ENCODE data around the gene GALNT16. TPM values are rescaled to one million over a fixed set of nuclear protein-coding genes. Genes with fewer than 3 reads are reported as not detected.

Gene GALNT16
- total and polyA plus RNA-seq, 2 of the 8 experiments (the other 6 are each of a cell fraction or from before 2014, with no cell fraction given), result 5.4 to 6.3 TPM

- no peak overlapping the region for H2BK5ac ChIP-seq (ENCODE audit: low read depth, low read length)
- no peak overlapping the region for H3K4me3 ChIP-seq (ENCODE audit: extremely low read depth in 1 of 4, insufficient read depth in 2 of 4, low read depth in 3 of 4, low read length in 4 of 4)
- no peak overlapping the region for H2BK12ac ChIP-seq (ENCODE audit: low read depth, low read length)
- H3K56ac ChIP-seq (replicated peaks; ENCODE audit: insufficient read length, low read depth, low read length), result no peak overlapping the region
- H4K8ac ChIP-seq (ENCODE audit: extremely low read depth, insufficient read depth, low read length), result no peak overlapping the region
- no peak overlapping the region for H3K27ac ChIP-seq (ENCODE audit: low read depth, low read length)
- 82% methylated on average over 5 of the region's 5 CpGs; no CpG with 5 or more reads in 1 of the 2 experiments for WGBS, 2 experiments (ENCODE audit: extremely low coverage in 1 of 2, insufficient coverage in 1 of 2, insufficient read length in 1 of 2, insufficient replicate concordance in 2 of 2, low coverage in 1 of 2, low lambda C conversion rate in 2 of 2, missing lambda C conversion rate in 1 of 2)
- H2AK5ac ChIP-seq (ENCODE audit: low read depth, low read length), result no peak overlapping the region
- H2BK120ac ChIP-seq (replicated peaks; ENCODE audit: low read depth, low read length), result no peak overlapping the region
- no peak overlapping the region for H3K4ac ChIP-seq (replicated peaks; ENCODE audit: insufficient read length, low read depth, low read length)
- H2AFZ ChIP-seq (ENCODE audit: low read length), result no peak overlapping the region
- FAIRE-seq, result no peak
- H3K27me3 ChIP-seq (replicated peaks in 1 of 4; ENCODE audit: control insufficient read depth in 3 of 4, extremely low read depth in 1 of 4, insufficient read depth in 3 of 4, low read length in 3 of 4), result no peaks in the 10 kb centered on the region; a peak in 1 of 7 replicates
- H3K9ac ChIP-seq (replicated peaks in 1 of 4; ENCODE audit: extremely low read depth in 1 of 4, low read depth in 3 of 4, low read length in 3 of 4), result no peak overlapping the region
- no peak overlapping the region for H3K14ac ChIP-seq (ENCODE audit: insufficient read length)
- H3K9me3 ChIP-seq (ENCODE audit: insufficient read depth in 2 of 2, low read depth in 1 of 2, low read length in 1 of 2), result no peaks in the 10 kb centered on the region
- H3K79me2 ChIP-seq (ENCODE audit: control insufficient read depth in 1 of 2, insufficient read depth in 2 of 2, low read length in 2 of 2), result no peaks in the 10 kb centered on the region
- H4K20me1 ChIP-seq (replicated peaks in 1 of 2; ENCODE audit: control insufficient read depth in 1 of 2, insufficient read depth in 2 of 2, low read length in 2 of 2), result no peaks in the 10 kb centered on the region
- no peaks in the 10 kb centered on the region for H3K79me1 ChIP-seq (ENCODE audit: low read depth, low read length)
- no peak overlapping the region for H3K4me2 ChIP-seq (ENCODE audit: insufficient read depth in 1 of 2, low read depth in 2 of 2, low read length in 2 of 2)
- H3K4me1 ChIP-seq (replicated peaks in 1 of 4; ENCODE audit: control insufficient read depth in 3 of 4, insufficient read depth in 4 of 4, low read length in 3 of 4), result peaks cover 0 to 5% (median 2%) of the 10 kb centered on the region in 4 experiments; a peak in 4 of 7 replicates
- no peak overlapping the region for H3K23ac ChIP-seq (ENCODE audit: insufficient read length)
- H2BK20ac ChIP-seq (ENCODE audit: low read length), result no peak overlapping the region
- CTCF ChIA-PET (ENCODE audit: partially characterized antibody), result interaction anchor here (1.2 to 5.3 kb wide), 11 partner anchors 8 to 184 kb away, joined by 3 to 38 read pairs (median 7); partner anchors contain the start of gene GALNT16
- no peak overlapping the region for H4K5ac ChIP-seq (ENCODE audit: insufficient read length, low read depth, low read length)
- H3K18ac ChIP-seq (ENCODE audit: extremely low read depth, low read length), result no peak overlapping the region
- TF ChIP-seq POU5F1 (IDR thresholded peaks at IDR 0.05; ENCODE audit: low read depth, low read length) (no peak), MAX (IDR thresholded peaks at IDR 0.05) (no peak)
- H3K23me2 ChIP-seq (ENCODE audit: low read depth, low read length), result no peaks in the 10 kb centered on the region
- no peaks in the 10 kb centered on the region for H3K36me3 ChIP-seq (ENCODE audit: control insufficient read depth in 2 of 4, insufficient read depth in 4 of 4, low read length in 3 of 4)
- peak in 1 of 2 experiments; percentile 29 for DNase-seq (ENCODE audit: low read depth in 1 of 2, low spot score in 2 of 2)
- POLR2A ChIA-PET (ENCODE audit: partially characterized antibody), result interaction anchor here (0.6 kb wide), 1 partner anchor 102 kb away, joined by 3 read pairs; no protein-coding TSS in a partner anchor
- no peak overlapping the region for H2BK15ac ChIP-seq (ENCODE audit: low read length)
- no peak overlapping the region for H4K91ac ChIP-seq (replicated peaks; ENCODE audit: insufficient read length, low read length)
Measured at GRCh38 chr14:69291396-69291795, 31.4 kb downstream of the GALNT16 start.

All from H1 (cell line).